Activated T-helper 9 cell treated with anti-CD3 and anti-CD28 coated beads, Interleukin-2, amount 50 U/mL, for 16 hours (primary cell): ENCODE measurements around the gene APBA3.

Source experiments
- DNase-seq: peaks from one replicate; pipeline ENCODE4 v3.0.0-alpha.2; 2020; ENCODE audit warnings: low read depth

Gene APBA3

DNA sequence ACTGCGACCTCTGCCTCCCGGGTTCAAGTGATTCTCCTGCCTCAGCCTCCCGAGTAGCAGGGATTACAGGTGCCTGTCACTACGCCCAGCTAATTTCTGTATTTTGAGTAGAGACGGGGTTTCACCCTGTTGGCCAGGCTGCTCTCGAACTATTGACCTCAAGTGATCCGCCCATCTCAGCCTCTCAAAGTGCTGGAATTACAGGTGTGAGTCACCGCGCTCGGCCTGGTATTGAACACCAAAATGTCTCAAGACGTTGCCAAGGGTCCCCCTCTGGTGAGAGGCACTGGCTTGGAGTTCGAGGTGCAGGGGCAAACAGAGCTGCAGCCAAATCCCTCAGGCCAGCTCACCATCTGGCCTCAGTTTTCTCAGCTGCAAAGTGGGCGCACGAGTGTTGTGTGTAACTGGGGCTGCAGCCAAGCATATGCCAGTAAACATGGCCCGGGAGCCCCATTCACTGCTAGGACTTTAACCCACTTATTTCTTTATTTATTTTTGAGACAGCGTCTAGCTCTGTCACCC lies 45.3 kb downstream of the APBA3 start:
- no peak for DNase-seq

DNA sequence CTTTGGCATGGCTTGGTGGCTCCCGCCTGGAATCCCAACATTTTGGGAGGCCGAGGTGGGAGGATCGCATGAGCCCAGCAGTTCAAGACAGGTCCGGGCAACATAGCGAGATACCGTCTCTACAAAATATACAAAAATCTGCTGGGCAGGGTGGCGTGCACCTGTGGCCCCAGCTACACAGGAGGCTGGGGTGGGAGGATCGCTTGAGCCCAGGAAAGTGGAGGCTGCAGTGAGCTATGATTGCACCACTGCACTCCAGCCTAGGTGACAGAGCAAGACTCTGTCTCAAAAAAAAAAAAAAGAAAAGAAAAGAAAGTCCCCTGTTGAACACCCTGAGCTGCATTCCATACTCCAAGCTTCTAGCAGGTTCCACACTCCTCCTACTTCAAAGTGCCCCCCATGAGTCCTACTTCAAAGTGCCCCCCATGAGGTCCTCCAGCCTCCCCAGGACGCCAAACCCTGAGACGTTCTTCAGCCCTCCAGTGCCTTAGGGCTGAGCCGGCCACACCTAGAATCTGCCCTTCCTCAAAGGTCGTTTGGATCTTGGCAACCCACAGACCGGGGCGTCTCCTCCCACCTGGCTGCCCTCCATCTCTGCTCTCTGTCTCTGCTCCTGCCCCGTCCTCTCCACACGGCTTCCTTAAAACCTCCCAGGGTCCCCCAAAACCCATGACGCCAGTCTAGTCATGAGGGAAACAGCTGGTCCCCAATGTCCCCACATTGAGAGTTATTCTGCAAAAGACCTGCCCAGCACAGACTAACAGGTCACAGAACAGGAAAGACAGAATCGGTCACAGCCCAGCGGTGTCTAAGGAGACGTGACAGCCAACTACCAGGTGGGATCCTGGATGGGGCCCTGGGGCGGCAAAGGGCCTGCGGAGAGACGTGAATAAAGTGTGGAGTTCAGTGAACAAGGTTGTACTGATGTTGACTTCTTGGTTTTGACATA lies 48.6 kb downstream of the APBA3 start:
- DNase-seq: no peak

DNA sequence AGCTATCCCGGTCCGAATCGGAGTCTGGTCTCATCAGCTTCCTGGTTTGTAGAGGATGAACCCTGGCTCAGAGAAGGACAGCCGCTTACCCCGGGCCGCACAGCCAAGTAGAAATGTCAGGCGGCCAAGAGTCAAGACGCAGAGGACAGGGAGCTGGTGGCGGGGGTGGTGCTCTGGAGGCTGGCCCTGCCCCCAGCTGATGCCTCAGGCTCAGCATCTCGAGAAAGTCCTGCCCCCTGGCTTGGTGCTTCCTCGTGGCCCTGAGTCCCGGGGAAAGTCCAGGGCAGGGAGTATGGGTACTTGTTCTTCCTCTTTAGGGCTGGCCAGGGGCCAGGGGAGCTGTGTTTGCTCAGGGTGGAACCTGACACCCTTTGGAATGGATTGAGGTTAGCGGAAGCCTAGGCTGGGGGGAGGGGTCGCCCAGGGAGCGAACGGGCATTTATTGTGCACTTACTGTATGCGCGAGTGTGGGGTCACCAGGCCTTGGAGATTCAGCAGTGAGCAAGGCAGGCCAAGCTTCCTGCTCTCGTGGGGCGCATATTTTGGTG lies 51.2 kb downstream of the APBA3 start:
- DNase-seq: no peak

DNA sequence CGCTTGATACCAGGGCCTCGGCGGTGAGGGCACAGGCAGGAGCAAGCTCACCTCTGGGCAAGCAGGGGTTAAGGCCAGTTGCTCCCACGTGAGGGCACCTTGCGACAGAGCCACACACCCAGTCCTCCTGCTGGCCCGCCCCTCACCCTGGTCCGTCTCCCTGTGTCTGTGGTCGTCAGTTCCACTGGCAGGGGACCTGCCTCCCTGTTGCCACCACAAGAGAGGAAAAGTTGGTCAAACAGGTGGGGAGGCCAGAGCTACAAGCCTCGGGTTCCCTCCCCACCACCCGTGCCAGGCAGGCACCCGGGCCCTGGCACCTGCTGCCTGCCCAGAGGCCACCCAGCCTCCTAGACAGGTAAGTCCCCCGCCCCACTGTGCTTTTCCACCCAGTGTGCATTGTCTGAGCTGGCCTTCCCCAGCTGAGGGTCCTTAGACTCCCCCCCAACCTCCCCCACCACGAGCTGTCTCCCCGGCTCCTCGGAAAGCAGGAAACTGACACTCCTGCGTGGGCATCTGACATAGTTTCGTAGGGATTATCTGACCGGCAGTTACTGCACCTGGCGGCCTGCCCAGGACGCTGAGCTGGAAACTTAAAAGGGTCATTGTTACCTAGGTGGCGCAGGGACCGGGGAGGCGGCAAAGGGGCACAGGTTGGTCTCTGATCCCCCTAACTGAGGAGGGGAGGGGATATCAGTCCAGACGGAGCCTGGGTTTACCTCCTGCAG lies 53.1 kb downstream of the APBA3 start, which contains the start of gene TJP3:
TSS of gene TJP3 (plus strand) at position 178 of the 725 bp plus-strand sequence. CDS start 20,049 bp downstream, outside the sequence.
- DNase-seq: no peak

DNA sequence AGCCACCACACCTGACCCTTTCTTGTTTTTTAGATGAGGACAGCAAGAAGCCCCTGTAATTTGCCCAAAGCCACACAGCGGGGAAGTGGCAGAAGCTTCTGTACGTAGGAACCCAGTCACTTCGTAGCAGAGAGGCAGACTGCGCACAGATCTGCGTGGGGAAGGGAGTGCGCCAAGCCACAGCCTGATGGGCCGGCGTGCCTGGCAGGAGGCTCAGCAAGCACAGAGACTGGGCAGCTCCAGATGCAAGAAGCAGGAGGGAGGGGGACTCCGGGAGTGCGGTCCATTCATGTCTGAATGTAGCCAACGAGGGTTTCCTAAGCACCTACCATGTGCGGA lies 53.7 kb downstream of the APBA3 start:
- DNase-seq: no peak

DNA sequence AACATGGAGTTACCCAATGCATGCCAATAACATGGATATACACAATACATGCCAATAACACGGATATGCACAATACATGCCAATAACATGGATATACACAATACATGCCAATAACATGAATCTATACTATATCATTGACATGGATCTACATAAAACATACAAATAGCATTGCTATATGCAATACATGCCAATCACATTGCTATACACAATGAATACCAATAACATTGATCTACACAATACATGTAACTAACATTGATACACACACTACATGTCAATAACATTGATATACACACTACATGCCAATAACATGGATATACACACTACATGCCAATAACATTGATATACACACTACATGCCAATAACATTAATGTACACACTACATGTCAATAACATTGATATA lies 60.3 kb downstream of the APBA3 start:
- DNase-seq: no peak
